BLaER1 (cell line): ENCODE measurements around the gene SLC22A6.

Experiments used
- H3K27ac ChIP-seq: shearing (Covaris generic); formaldehyde crosslinking; 2 replicates; pipeline ENCODE4 v1.8.1; 2022
- H3K27me3 ChIP-seq: shearing (Covaris generic); formaldehyde crosslinking; 2 replicates; pipeline ENCODE4 v1.8.1; 2022
- H3K36me3 ChIP-seq: shearing (Covaris generic); formaldehyde crosslinking; 2 replicates; pipeline ENCODE4 v1.8.1; 2022
- H3K4me1 ChIP-seq: shearing (Covaris generic); formaldehyde crosslinking; 2 replicates; pipeline ENCODE4 v1.8.1; 2022
- H3K4me2 ChIP-seq: shearing (Covaris generic); formaldehyde crosslinking; 2 replicates; pipeline ENCODE4 v1.8.1; 2022
- H3K4me3 ChIP-seq: shearing (Covaris generic); formaldehyde crosslinking; 2 replicates; pipeline ENCODE4 v1.8.1; 2022
- H3K9ac ChIP-seq: shearing (Covaris generic); formaldehyde crosslinking; 2 replicates; pipeline ENCODE4 v1.8.1; 2022
- H3K9me3 ChIP-seq: shearing (Covaris generic); formaldehyde crosslinking; 2 replicates; pipeline ENCODE4 v1.8.1; 2022
- H4K20me1 ChIP-seq: shearing (Covaris generic); formaldehyde crosslinking; 2 replicates; pipeline ENCODE4 v1.8.1; 2022
- Cebpa-rat ChIP-seq: shearing (Covaris generic); IDR thresholded peaks from 2 replicates; pipeline ENCODE4 v1.8.1; 2022

Gene SLC22A6

GRCh38 chr11:62984451-62984991 is at the start of gene SLC22A6:
Gene SLC22A6, minus strand, starts transcription at chr11:62984967. Its CDS starts 277 bp downstream, at chr11:62984690.
- no peak for TF ChIP-seq Cebpa-rat
- no peak within 1 kb of the TSS for H3K9ac ChIP-seq
- H3K4me1 ChIP-seq = peaks cover 18% of the 10 kb centered on the region
- H3K4me3 ChIP-seq = no peak within 1 kb of the TSS
- H4K20me1 ChIP-seq = no peaks in the 10 kb centered on the region
- H3K27ac ChIP-seq = no peak within 1 kb of the TSS
- H3K4me2 ChIP-seq = no peak within 1 kb of the TSS
- H3K27me3 ChIP-seq = no peaks in the 10 kb centered on the region
- H3K9me3 ChIP-seq = no peaks in the 10 kb centered on the region
- H3K36me3 ChIP-seq = no peaks in the 10 kb centered on the region

GRCh38 chr11:63032457-63032856 is 47.7 kb upstream of the SLC22A6 start:
- TF ChIP-seq Cebpa-rat = no peak
- Histone ChIP-seq H3K4me3 (no peak overlapping the region), H3K36me3 (no peaks in the 10 kb centered on the region), H3K4me1 (no peaks in the 10 kb centered on the region), H3K4me2 (no peak overlapping the region), H3K9ac (no peak overlapping the region), H3K27me3 (no peaks in the 10 kb centered on the region), H3K27ac (no peak overlapping the region), H4K20me1 (no peaks in the 10 kb centered on the region), H3K9me3 (no peaks in the 10 kb centered on the region)

GRCh38 chr11:63023841-63024648 is 39.3 kb upstream of the SLC22A6 start:
- Histone ChIP-seq H3K4me1 (no peaks in the 10 kb centered on the region), H3K4me3 (no peak overlapping the region), H3K4me2 (peak overlapping the region; percentile 28), H3K36me3 (no peaks in the 10 kb centered on the region), H3K9me3 (no peaks in the 10 kb centered on the region), H3K9ac (no peak overlapping the region), H3K27ac (no peak overlapping the region), H3K27me3 (no peaks in the 10 kb centered on the region), H4K20me1 (no peaks in the 10 kb centered on the region)
- TF ChIP-seq Cebpa-rat = no peak

GRCh38 chr11:63023222-63023814 is 38.6 kb upstream of the SLC22A6 start:
- no peak for TF ChIP-seq Cebpa-rat
- Histone ChIP-seq H3K4me2 (no peak overlapping the region), H4K20me1 (no peaks in the 10 kb centered on the region), H3K4me3 (no peak overlapping the region), H3K4me1 (no peaks in the 10 kb centered on the region), H3K36me3 (no peaks in the 10 kb centered on the region), H3K9me3 (no peaks in the 10 kb centered on the region), H3K9ac (no peak overlapping the region), H3K27me3 (no peaks in the 10 kb centered on the region), H3K27ac (no peak overlapping the region)

- H3K36me3 ChIP-seq = no peaks in the 10 kb centered on the region
Observed at GRCh38 chr11:63022441-63022840, 37.7 kb upstream of the SLC22A6 start.

GRCh38 chr11:63020671-63021291 is 36.0 kb upstream of the SLC22A6 start:
- H3K9me3 ChIP-seq = no peaks in the 10 kb centered on the region
- no peak overlapping the region for H3K4me3 ChIP-seq
- no peaks in the 10 kb centered on the region for H4K20me1 ChIP-seq
- no peak overlapping the region for H3K4me2 ChIP-seq
- no peak overlapping the region for H3K27ac ChIP-seq
- no peak for TF ChIP-seq Cebpa-rat
- H3K4me1 ChIP-seq = no peaks in the 10 kb centered on the region
- H3K9ac ChIP-seq = no peak overlapping the region
- H3K27me3 ChIP-seq = no peaks in the 10 kb centered on the region
- no peaks in the 10 kb centered on the region for H3K36me3 ChIP-seq

More at GRCh38 chr11:63022441-63022840, 37.7 kb upstream of the SLC22A6 start:
- Histone ChIP-seq H3K27ac (no peak overlapping the region), H3K4me2 (no peak overlapping the region), H4K20me1 (no peaks in the 10 kb centered on the region), H3K9me3 (no peaks in the 10 kb centered on the region), H3K27me3 (no peaks in the 10 kb centered on the region), H3K4me3 (no peak overlapping the region), H3K9ac (no peak overlapping the region), H3K4me1 (no peaks in the 10 kb centered on the region)
- no peak for TF ChIP-seq Cebpa-rat

- Histone ChIP-seq H3K4me1 (no peaks in the 10 kb centered on the region), H3K4me2 (no peak overlapping the region), H3K4me3 (no peak overlapping the region), H3K9ac (no peak overlapping the region), H3K9me3 (no peaks in the 10 kb centered on the region), H3K27me3 (no peaks in the 10 kb centered on the region), H3K27ac (no peak overlapping the region), H3K36me3 (no peaks in the 10 kb centered on the region), H4K20me1 (no peaks in the 10 kb centered on the region)
- no peak for TF ChIP-seq Cebpa-rat
Observed at GRCh38 chr11:63019506-63019905, 34.7 kb upstream of the SLC22A6 start.

- Histone ChIP-seq H3K4me3 (no peak overlapping the region), H3K9me3 (no peaks in the 10 kb centered on the region), H3K4me2 (no peak overlapping the region), H3K4me1 (no peaks in the 10 kb centered on the region), H3K36me3 (no peaks in the 10 kb centered on the region), H3K27me3 (no peaks in the 10 kb centered on the region), H3K27ac (no peak overlapping the region), H3K9ac (no peak overlapping the region), H4K20me1 (no peaks in the 10 kb centered on the region)
- TF ChIP-seq Cebpa-rat = no peak
Observed at GRCh38 chr11:63017306-63017974, 32.7 kb upstream of the SLC22A6 start.

- no peak for TF ChIP-seq Cebpa-rat
- Histone ChIP-seq H3K4me1 (no peaks in the 10 kb centered on the region), H4K20me1 (no peaks in the 10 kb centered on the region), H3K36me3 (no peaks in the 10 kb centered on the region), H3K27ac (no peak within 1 kb of the TSS), H3K4me2 (no peak within 1 kb of the TSS), H3K9me3 (no peaks in the 10 kb centered on the region), H3K9ac (no peak within 1 kb of the TSS), H3K27me3 (no peaks in the 10 kb centered on the region), H3K4me3 (no peak within 1 kb of the TSS)
Observed at GRCh38 chr11:63015521-63016215, 30.9 kb upstream of the SLC22A6 start, which contains the start of gene SLC22A8. Gene SLC22A8, minus strand, starts transcription at chr11:63015841. Its CDS starts 883 bp downstream, at chr11:63014958.
